ENCODE measurements around the gene SH3BP4.

GRCh38 chr2:235086481-235087184 is 134.8 kb downstream of the SH3BP4 start:
- TF ChIP-seq EZH2phosphoT487 (IDR thresholded peaks at IDR 0.05; ENCODE audit: insufficient read depth, low read depth) (no peak), EZH2 (IDR thresholded peaks at IDR 0.05; ENCODE audit: insufficient read depth, poor library complexity, severe bottlenecking) (no peak)

Data from GM23248 (cell line).